Stimulated activated CD4-positive, alpha-beta T cell treated with anti-CD3 and anti-CD28 coated beads, TNF-alpha, amount 100 ng/mL, for 1 hour (primary cell): ENCODE data around the gene LMTK3.
"Not testable (repeated sequence)": the region's sequence is repeated elsewhere in the genome, so short reads cannot be mapped to it uniquely, and the experiment has no call there.

Source experiments
- DNase-seq, 3 donors: peaks; one replicate each; pipeline ENCODE4 v3.0.0-alpha.2; 2020; ENCODE audit warnings: low read depth in 3 of 3, low spot score in 1 of 3

LMTK3 gene

GRCh38 chr19:48539503-48540096, 28.0 kb upstream of the LMTK3 start:
- DNase-seq: no peak

- DNase-seq: not testable (repeated sequence)
These were observed 26.4 kb upstream of the LMTK3 start for GRCh38 chr19:48538057-48538456.

- no peak for DNase-seq
These were observed 25.9 kb upstream of the LMTK3 start for GRCh38 chr19:48537541-48537940.

- DNase-seq: no peak
These were observed 22.1 kb upstream of the LMTK3 start for GRCh38 chr19:48533770-48534169.

GRCh38 chr19:48530770-48531169, 19.1 kb upstream of the LMTK3 start:
- DNase-seq: no peak

GRCh38 chr19:48530066-48530720, 18.6 kb upstream of the LMTK3 start:
- no peak for DNase-seq

- DNase-seq: no peak
These were observed 17.5 kb upstream of the LMTK3 start for GRCh38 chr19:48529156-48529555.

GRCh38 chr19:48524732-48525131, 13.1 kb upstream of the LMTK3 start:
- DNase-seq: no peak

GRCh38 chr19:48524221-48524620, 12.6 kb upstream of the LMTK3 start:
- no peak for DNase-seq

- DNase-seq: no peak
These were observed 8.5 kb upstream of the LMTK3 start for GRCh38 chr19:48520134-48520533.

- not testable (repeated sequence) for DNase-seq
These were observed 7.8 kb upstream of the LMTK3 start for GRCh38 chr19:48519426-48519825.

GRCh38 chr19:48518207-48518606, 6.6 kb upstream of the LMTK3 start:
- no peak for DNase-seq

- DNase-seq: no peak
These were observed 4.9 kb upstream of the LMTK3 start for GRCh38 chr19:48516536-48516935.

- DNase-seq: no peak
These were observed 2.5 kb upstream of the LMTK3 start for GRCh38 chr19:48514123-48514458.

- peak in 2 of 3 donors; percentile 47 to 53 for DNase-seq
These were observed 1.9 kb upstream of the LMTK3 start for GRCh38 chr19:48513289-48514122.

- DNase-seq: no peak
These were observed 1.1 kb upstream of the LMTK3 start for GRCh38 chr19:48512504-48513288.

GRCh38 chr19:48511321-48511731, 309 bp downstream of the LMTK3 start:
- DNase-seq: no peak

GRCh38 chr19:48510421-48511268, 990 bp downstream of the LMTK3 start:
- DNase-seq: peak in 2 of 3 donors; percentile 56 to 60

- DNase-seq: no peak
These were observed 2.0 kb downstream of the LMTK3 start for GRCh38 chr19:48509467-48510194.
